Keratinocyte (primary cell): ENCODE measurements around the gene SLC27A1. TPM values are rescaled to one million over a fixed set of nuclear protein-coding genes. Genes with fewer than 3 reads are reported as not detected.

Experiments used
- DNase-seq: peaks from one replicate; pipeline ENCODE4 v3.0.0-alpha.2; 2011; ENCODE audit warnings: low read depth, missing footprints, low spot score
- FAIRE-seq: peaks from 2 replicates; lab custom pipeline; 2011; peaks lifted over from hg19 to GRCh38; lab: Jason Lieb, UNC
- H2AFZ ChIP-seq: 2 replicates; pipeline ENCODE4 v1.6.0; 2012; ENCODE audit warnings: low read length, control low read depth, inconsistent platforms; ENCODE audit not compliant: control insufficient read depth
- H3K27ac ChIP-seq: 2 replicates; pipeline ENCODE4 v1.5.1; 2011; ENCODE audit warnings: low read length; ENCODE audit not compliant: control insufficient read depth, insufficient read depth
- H3K27me3 ChIP-seq: 3 replicates; pipeline ENCODE4 v1.6.0; 2011; ENCODE audit warnings: low read length; ENCODE audit not compliant: control insufficient read depth, insufficient read depth; ENCODE audit errors: extremely low read depth
- H3K36me3 ChIP-seq, 2 experiments: 2 replicates in 1 of 2; 3 replicates in 1 of 2; pipeline ENCODE4 v1.5.1; 2011; ENCODE audit warnings: low read length in 2 of 2, mild to moderate bottlenecking in 1 of 2; ENCODE audit not compliant: control insufficient read depth in 2 of 2, insufficient read depth in 2 of 2; ENCODE audit errors: extremely low read depth in 1 of 2
- H3K4me1 ChIP-seq: 3 replicates; pipeline ENCODE4 v1.5.1; 2011; ENCODE audit warnings: low read length; ENCODE audit not compliant: control insufficient read depth, insufficient read depth; ENCODE audit errors: extremely low read depth
- H3K4me2 ChIP-seq: 3 replicates; pipeline ENCODE4 v1.6.0; 2011; ENCODE audit warnings: low read depth, low read length; ENCODE audit not compliant: control insufficient read depth, insufficient read depth; ENCODE audit errors: extremely low read depth
- H3K4me3 ChIP-seq, 3 experiments: fragments of 200-600 bp in 1 of 3; sonication (generic) in 1 of 3; 2 replicates in 2 of 3; 3 replicates in 1 of 3; pipeline ENCODE4 v1.5.1; 2011 to 2016; ENCODE audit warnings: low read length in 3 of 3, mild to moderate bottlenecking in 3 of 3, control low read depth in 2 of 3, inconsistent platforms in 1 of 3, low read depth in 1 of 3, mixed read lengths in 1 of 3, mixed run types in 1 of 3, moderate library complexity in 1 of 3; ENCODE audit not compliant: control insufficient read depth in 2 of 3, insufficient read depth in 2 of 3; ENCODE audit errors: extremely low read depth in 1 of 3
- H3K79me2 ChIP-seq: 2 replicates; pipeline ENCODE4 v1.6.0; 2012; ENCODE audit warnings: low read length; ENCODE audit not compliant: control insufficient read depth, insufficient read depth
- H3K9ac ChIP-seq: 3 replicates; pipeline ENCODE4 v1.6.0; 2011; ENCODE audit warnings: low read length; ENCODE audit not compliant: control insufficient read depth, insufficient read depth; ENCODE audit errors: extremely low read depth
- H3K9me1 ChIP-seq: 3 replicates; pipeline ENCODE4 v1.6.0; 2011; ENCODE audit warnings: low read length; ENCODE audit not compliant: control insufficient read depth, insufficient read depth; ENCODE audit errors: extremely low read depth
- H3K9me3 ChIP-seq: 2 replicates; pipeline ENCODE4 v1.5.1; 2012; ENCODE audit warnings: low read depth, low read length; ENCODE audit not compliant: control insufficient read depth
- H4K20me1 ChIP-seq: 3 replicates; pipeline ENCODE4 v1.6.0; 2011; ENCODE audit warnings: low read length; ENCODE audit not compliant: control insufficient read depth, insufficient read depth; ENCODE audit errors: extremely low read depth
- EZH2 ChIP-seq: IDR thresholded peaks from one replicate; pipeline ENCODE4 v1.6.1; 2012; ENCODE audit warnings: inconsistent platforms, mild to moderate bottlenecking, low read length, moderate library complexity
- dilution Hi-C: fragments of 300-500 bp; cut with MboI; formaldehyde crosslinking; loops from one replicate; pipeline ENCODE4 v1.7.0; 2020; ENCODE audit warnings: low sequenced_read_pairs; ENCODE audit not compliant: extremely low pct_ligation_motif_present
- polyA plus RNA-seq, 5 experiments: library from polyadenylated mRNA; depleted of rRNA in 3 of 5; stranded (reverse) in 3 of 5; stranded (forward) in 1 of 5; unstranded in 1 of 5; fragments of >200 nt; gene quantifications; 1 replicate in 1 of 5; 2 replicates in 3 of 5; 3 replicates in 1 of 5; pipeline versions ENCODE4 v1.2.1 to v1.2.3, GENCODE V29; 2011 to 2012; ENCODE audit warnings: missing spikeins in 2 of 5, low read depth in 1 of 5, low replicate concordance in 1 of 5
- TF ChIP-seq, protein P1 (sequence below), 3 experiments: IDR thresholded peaks in 1 of 3; conservative IDR thresholded peaks in 1 of 3; optimal IDR thresholded peaks in 1 of 3; 2 replicates in 2 of 3; 3 replicates in 1 of 3; pipeline versions ENCODE3 to v1.5.1; 2011; ENCODE audit warnings: low read length in 3 of 3, mild to moderate bottlenecking in 3 of 3, moderate library complexity in 2 of 3, control low read depth in 1 of 3, inconsistent platforms in 1 of 3; ENCODE audit not compliant: insufficient read depth in 2 of 3; ENCODE audit errors: extremely low read depth in 1 of 3

SLC27A1 gene
- polyA plus RNA-seq, 1 donor (not counting 4 experiments of a cell fraction or from before 2014, with no cell fraction given): 8.4 TPM

GRCh38 chr19:17541184-17541759, 70.9 kb downstream of the SLC27A1 start:
- Histone ChIP-seq H3K9ac (no peak overlapping the region), H3K27me3 (peaks cover 16% of the 10 kb centered on the region), H3K27ac (no peak overlapping the region), H3K4me1 (peaks cover 7% of the 10 kb centered on the region), H3K4me2 (no peak overlapping the region), H4K20me1 (no peaks in the 10 kb centered on the region), H3K9me3 (no peaks in the 10 kb centered on the region), H3K79me2 (no peaks in the 10 kb centered on the region), H2AFZ (no peak overlapping the region), H3K4me3 (no peak overlapping the region), H3K36me3 (no peaks in the 10 kb centered on the region), H3K9me1 (no peaks in the 10 kb centered on the region)
- no peak for FAIRE-seq
- no peak for DNase-seq
- dilution Hi-C loops: no loop called here
- TF ChIP-seq, protein P1, sequence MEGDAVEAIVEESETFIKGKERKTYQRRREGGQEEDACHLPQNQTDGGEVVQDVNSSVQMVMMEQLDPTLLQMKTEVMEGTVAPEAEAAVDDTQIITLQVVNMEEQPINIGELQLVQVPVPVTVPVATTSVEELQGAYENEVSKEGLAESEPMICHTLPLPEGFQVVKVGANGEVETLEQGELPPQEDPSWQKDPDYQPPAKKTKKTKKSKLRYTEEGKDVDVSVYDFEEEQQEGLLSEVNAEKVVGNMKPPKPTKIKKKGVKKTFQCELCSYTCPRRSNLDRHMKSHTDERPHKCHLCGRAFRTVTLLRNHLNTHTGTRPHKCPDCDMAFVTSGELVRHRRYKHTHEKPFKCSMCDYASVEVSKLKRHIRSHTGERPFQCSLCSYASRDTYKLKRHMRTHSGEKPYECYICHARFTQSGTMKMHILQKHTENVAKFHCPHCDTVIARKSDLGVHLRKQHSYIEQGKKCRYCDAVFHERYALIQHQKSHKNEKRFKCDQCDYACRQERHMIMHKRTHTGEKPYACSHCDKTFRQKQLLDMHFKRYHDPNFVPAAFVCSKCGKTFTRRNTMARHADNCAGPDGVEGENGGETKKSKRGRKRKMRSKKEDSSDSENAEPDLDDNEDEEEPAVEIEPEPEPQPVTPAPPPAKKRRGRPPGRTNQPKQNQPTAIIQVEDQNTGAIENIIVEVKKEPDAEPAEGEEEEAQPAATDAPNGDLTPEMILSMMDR (optimal IDR thresholded peaks at IDR 0.05 in 1 of 3, IDR thresholded peaks at IDR 0.05 in 1 of 3, conservative IDR thresholded peaks at IDR 0.05 in 1 of 3; ENCODE audit: extremely low read depth in 1 of 3, insufficient read depth in 2 of 3, low read length in 3 of 3): no peak
- no peak for TF ChIP-seq EZH2

GRCh38 chr19:17542042-17542441, 71.7 kb downstream of the SLC27A1 start:
- Histone ChIP-seq H3K4me2 (no peak overlapping the region), H4K20me1 (no peaks in the 10 kb centered on the region), H2AFZ (no peak overlapping the region), H3K9ac (no peak overlapping the region), H3K4me3 (no peak overlapping the region), H3K36me3 (no peaks in the 10 kb centered on the region), H3K27ac (no peak overlapping the region), H3K27me3 (peaks cover 14% of the 10 kb centered on the region), H3K9me1 (no peaks in the 10 kb centered on the region), H3K79me2 (no peaks in the 10 kb centered on the region), H3K4me1 (peaks cover 7% of the 10 kb centered on the region), H3K9me3 (no peaks in the 10 kb centered on the region)
- no peak for TF ChIP-seq EZH2
- TF ChIP-seq, protein P1 (optimal IDR thresholded peaks at IDR 0.05 in 1 of 3, IDR thresholded peaks at IDR 0.05 in 1 of 3, conservative IDR thresholded peaks at IDR 0.05 in 1 of 3; ENCODE audit: extremely low read depth in 1 of 3, insufficient read depth in 2 of 3, low read length in 3 of 3): no peak
- FAIRE-seq (no peak), DNase-seq (no peak)
- dilution Hi-C loops: no loop called here
